Smooth muscle cell (in vitro differentiated cells): ENCODE results near the gene C4orf54. TPM values are rescaled to one million over a fixed set of nuclear protein-coding genes. Genes with fewer than 3 reads are reported as not detected.

Experiments used
- DNase-seq: peaks from one replicate; lab custom pipeline; 2025; ENCODE audit not compliant: unreplicated experiment; lab: John Stamatoyannopoulos, UW
- H2AFZ ChIP-seq: fragments of 200-600 bp; sonication (generic); 2 replicates; pipeline ENCODE4 v1.6.0; 2016; ENCODE audit warnings: antibody characterized with exemption, low read depth, mild to moderate bottlenecking
- H3F3A ChIP-seq: fragments of 200-600 bp; sonication (generic); 2 replicates; pipeline ENCODE4 v1.6.0; 2017; ENCODE audit warnings: antibody characterized with exemption, low read depth
- H3K27ac ChIP-seq: fragments of 200-600 bp; sonication (generic); 2 replicates; pipeline ENCODE4 v1.5.1; 2016; ENCODE audit warnings: low read depth, mild to moderate bottlenecking
- H3K27me3 ChIP-seq: fragments of 200-600 bp; sonication (generic); 2 replicates; pipeline ENCODE4 v1.6.1; 2016; ENCODE audit warnings: low read depth, mild to moderate bottlenecking
- H3K36me3 ChIP-seq: fragments of 200-600 bp; sonication (generic); 2 replicates; pipeline ENCODE4 v1.5.1; 2016; ENCODE audit warnings: low read depth
- H3K4me1 ChIP-seq: fragments of 200-600 bp; sonication (generic); 2 replicates; pipeline ENCODE4 v1.5.1; 2016; ENCODE audit warnings: low read depth
- H3K4me2 ChIP-seq: fragments of 200-600 bp; sonication (generic); 2 replicates; pipeline ENCODE4 v1.6.0; 2016; ENCODE audit warnings: mild to moderate bottlenecking
- H3K4me3 ChIP-seq: fragments of 200-600 bp; sonication (generic); 2 replicates; pipeline ENCODE4 v1.5.1; 2016; ENCODE audit warnings: mild to moderate bottlenecking
- H3K79me2 ChIP-seq: fragments of 200-600 bp; sonication (generic); 2 replicates; pipeline ENCODE4 v1.6.0; 2016; ENCODE audit warnings: low read depth, mild to moderate bottlenecking
- H3K9ac ChIP-seq: fragments of 200-600 bp; sonication (generic); 2 replicates; pipeline ENCODE4 v1.6.0; 2016; ENCODE audit warnings: low read depth
- H3K9me3 ChIP-seq: fragments of 200-600 bp; sonication (generic); replicated peaks from 2 replicates; pipeline ENCODE4 v1.5.1; 2016; ENCODE audit warnings: low read depth
- H4K20me1 ChIP-seq: fragments of 200-600 bp; sonication (generic); 2 replicates; pipeline ENCODE4 v1.6.0; 2016; ENCODE audit warnings: low read depth
- WGBS: methylation state at CpG from one replicate; pipeline ENCODE4 v1.1.7; 2016; ENCODE audit warnings: low lambda C conversion rate; 5-methylcytosine and 5-hydroxymethylcytosine counted together
- polyA plus RNA-seq: library from polyadenylated mRNA; unstranded; fragments of >200 nt; fragmentation: Nextera tagmentation; extraction: Ambion mirVana; gene quantifications from 2 replicates; pipeline ENCODE4 v1.2.1, GENCODE V29; 2016
- total RNA-seq: library from RNA; depleted of rRNA; stranded (reverse); fragments of >200 nt; gene quantifications from 2 replicates; pipeline ENCODE4 v1.2.3, GENCODE V29; 2014
- TF ChIP-seq, protein P1 (sequence below): fragments of 200-600 bp; sonication (generic); IDR thresholded peaks from 2 replicates; pipeline ENCODE4 v1.5.1; 2017; ENCODE audit warnings: borderline replicate concordance, mild to moderate bottlenecking, antibody characterized with exemption; ENCODE audit not compliant: insufficient read depth, poor library complexity, severe bottlenecking

C4orf54 gene
- total and polyA plus RNA-seq, 2 experiments from 2014 or later: not detected

DNA sequence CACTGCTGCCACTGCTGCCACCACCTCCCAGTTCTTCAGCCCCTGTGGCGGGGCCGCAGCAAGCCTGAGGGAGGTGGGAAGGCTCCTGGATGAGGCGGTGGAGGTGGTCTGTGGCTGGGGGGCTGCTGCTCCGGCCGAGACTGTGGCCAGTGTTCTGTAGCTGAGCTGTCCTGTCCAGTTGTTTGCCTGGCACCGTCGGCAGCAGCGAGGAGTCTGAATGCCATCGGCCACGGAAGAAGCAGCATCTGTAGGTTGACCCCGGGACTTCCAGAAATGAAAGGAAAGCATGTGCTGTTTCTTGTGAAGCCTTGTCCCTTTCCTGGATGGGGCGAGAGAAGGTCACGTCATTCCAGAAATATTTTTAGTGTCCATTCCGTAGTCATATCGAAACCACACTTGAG is 3.3 kb downstream of the C4orf54 start:
- Histone ChIP-seq H4K20me1 (no peaks in the 10 kb centered on the region), H3F3A (no peaks in the 10 kb centered on the region), H2AFZ (no peak overlapping the region), H3K27ac (no peak overlapping the region), H3K9me3 (no peaks in the 10 kb centered on the region), H3K79me2 (no peaks in the 10 kb centered on the region), H3K36me3 (no peaks in the 10 kb centered on the region), H3K4me1 (no peaks in the 10 kb centered on the region), H3K9ac (no peak overlapping the region), H3K4me3 (no peak overlapping the region), H3K4me2 (no peak overlapping the region), H3K27me3 (no peaks in the 10 kb centered on the region)
- TF ChIP-seq, protein P1, sequence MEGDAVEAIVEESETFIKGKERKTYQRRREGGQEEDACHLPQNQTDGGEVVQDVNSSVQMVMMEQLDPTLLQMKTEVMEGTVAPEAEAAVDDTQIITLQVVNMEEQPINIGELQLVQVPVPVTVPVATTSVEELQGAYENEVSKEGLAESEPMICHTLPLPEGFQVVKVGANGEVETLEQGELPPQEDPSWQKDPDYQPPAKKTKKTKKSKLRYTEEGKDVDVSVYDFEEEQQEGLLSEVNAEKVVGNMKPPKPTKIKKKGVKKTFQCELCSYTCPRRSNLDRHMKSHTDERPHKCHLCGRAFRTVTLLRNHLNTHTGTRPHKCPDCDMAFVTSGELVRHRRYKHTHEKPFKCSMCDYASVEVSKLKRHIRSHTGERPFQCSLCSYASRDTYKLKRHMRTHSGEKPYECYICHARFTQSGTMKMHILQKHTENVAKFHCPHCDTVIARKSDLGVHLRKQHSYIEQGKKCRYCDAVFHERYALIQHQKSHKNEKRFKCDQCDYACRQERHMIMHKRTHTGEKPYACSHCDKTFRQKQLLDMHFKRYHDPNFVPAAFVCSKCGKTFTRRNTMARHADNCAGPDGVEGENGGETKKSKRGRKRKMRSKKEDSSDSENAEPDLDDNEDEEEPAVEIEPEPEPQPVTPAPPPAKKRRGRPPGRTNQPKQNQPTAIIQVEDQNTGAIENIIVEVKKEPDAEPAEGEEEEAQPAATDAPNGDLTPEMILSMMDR: no peak
- 91% methylated on average over 15 of the region's 15 CpGs for WGBS
- no peak for DNase-seq

DNA sequence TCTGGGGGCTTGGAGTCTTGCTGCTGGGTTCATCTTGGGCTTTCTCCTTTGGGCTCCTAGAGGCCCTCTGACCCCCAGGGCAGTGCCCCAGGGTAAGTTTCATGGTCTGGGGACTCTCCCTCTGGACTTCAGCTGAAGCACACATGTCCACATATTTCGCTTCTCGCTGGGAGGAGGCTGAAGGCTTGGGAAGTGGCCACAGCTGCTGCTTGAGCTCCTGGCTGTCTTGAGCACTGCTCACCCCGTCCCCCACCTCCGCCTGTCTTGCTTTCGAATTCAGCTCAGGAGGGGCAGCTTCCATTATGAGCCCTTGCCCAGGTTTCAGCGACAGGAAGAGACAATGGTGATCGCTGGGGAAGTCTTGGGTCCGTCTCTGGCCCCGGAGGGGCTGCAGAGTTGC is 3.7 kb downstream of the C4orf54 start:
- H3F3A ChIP-seq: no peaks in the 10 kb centered on the region
- no peaks in the 10 kb centered on the region for H3K79me2 ChIP-seq
- no peaks in the 10 kb centered on the region for H3K27me3 ChIP-seq
- no peaks in the 10 kb centered on the region for H3K9me3 ChIP-seq
- no peaks in the 10 kb centered on the region for H3K36me3 ChIP-seq
- TF ChIP-seq, protein P1: no peak
- H4K20me1 ChIP-seq: no peaks in the 10 kb centered on the region
- H3K27ac ChIP-seq: no peak overlapping the region
- no peak overlapping the region for H3K4me2 ChIP-seq
- H3K4me3 ChIP-seq: no peak overlapping the region
- no peaks in the 10 kb centered on the region for H3K4me1 ChIP-seq
- no peak overlapping the region for H3K9ac ChIP-seq
- H2AFZ ChIP-seq: no peak overlapping the region
- 95% methylated on average over 9 of the region's 9 CpGs for WGBS
- no peak for DNase-seq

DNA sequence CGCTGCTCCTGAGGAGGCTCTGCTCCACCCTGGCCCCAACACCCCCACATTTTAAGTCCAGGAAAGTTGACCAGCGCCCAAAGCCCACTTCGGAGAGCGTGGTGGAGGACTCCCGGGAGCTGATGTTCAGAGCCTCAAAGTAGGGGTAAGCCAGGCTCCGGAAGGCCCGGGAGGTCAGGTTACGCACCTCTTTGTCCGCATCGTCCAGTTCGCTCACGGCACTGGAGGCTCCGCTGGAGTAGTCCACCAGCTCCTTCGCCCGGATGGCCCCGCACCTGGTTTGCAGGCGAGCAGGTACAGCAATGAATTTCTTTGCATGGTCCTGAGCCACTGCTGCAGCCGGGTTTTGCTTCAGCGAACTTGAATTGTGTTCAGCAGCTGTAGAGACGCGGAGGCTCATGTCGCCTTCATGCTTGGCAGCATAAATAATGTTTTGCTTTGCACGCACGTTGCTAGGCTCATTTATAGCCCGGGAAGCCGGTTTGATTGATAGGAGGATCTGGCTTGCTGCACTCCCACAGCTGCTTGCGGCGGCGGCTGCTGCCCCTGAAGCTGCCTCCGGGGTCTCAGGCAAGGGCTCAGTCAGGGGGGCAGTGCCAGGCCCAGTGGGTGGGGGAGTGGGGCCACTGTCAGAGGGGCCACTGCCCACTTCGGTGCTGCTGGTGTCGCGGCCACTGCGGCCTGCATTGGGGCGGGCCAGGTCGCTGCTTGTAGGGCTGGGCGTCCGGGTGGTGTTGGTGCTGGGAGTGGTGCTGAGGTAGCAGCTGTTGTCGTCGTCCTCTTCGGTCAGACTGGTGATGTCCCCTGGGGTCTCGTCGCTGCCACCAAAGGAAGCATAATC is 4.8 kb downstream of the C4orf54 start:
- Histone ChIP-seq H3K9ac (no peak overlapping the region), H3K4me3 (no peak overlapping the region), H3K4me1 (no peaks in the 10 kb centered on the region), H3K4me2 (no peak overlapping the region), H4K20me1 (no peaks in the 10 kb centered on the region), H3K27me3 (no peaks in the 10 kb centered on the region), H3K9me3 (no peaks in the 10 kb centered on the region), H3K27ac (no peak overlapping the region), H2AFZ (no peak overlapping the region), H3K79me2 (no peaks in the 10 kb centered on the region), H3K36me3 (no peaks in the 10 kb centered on the region), H3F3A (no peaks in the 10 kb centered on the region)
- DNase-seq: no peak
- TF ChIP-seq, protein P1: no peak
- WGBS: 95% methylated on average over 41 of the region's 43 CpGs
